Transverse colon (tissue), 4 donors: ENCODE measurements around the gene CYP2A7. TPM values are rescaled to one million over a fixed set of nuclear protein-coding genes. Genes with fewer than 3 reads are reported as not detected.
"Not testable (repeated sequence)": the region's sequence is repeated elsewhere in the genome, so short reads cannot be mapped to it uniquely, and the experiment has no call there.

ENCODE experiments used
- DNase-seq: peaks from one replicate; pipeline ENCODE4 v3.0.0-alpha.2; 2019
- H3K27ac ChIP-seq, 4 donors: fragments of 200-600 bp; sonication (generic); 2 replicates each; pipeline ENCODE4 v1.5.1; 2016 to 2018; ENCODE audit warnings: inconsistent platforms in 4 of 4
- H3K27me3 ChIP-seq: fragments of 200-600 bp; sonication (generic); 2 replicates; pipeline ENCODE4 v1.5.1; 2017; ENCODE audit warnings: inconsistent platforms
- H3K36me3 ChIP-seq, 4 donors: fragments of 200-600 bp; sonication (generic); 2 replicates each; pipeline ENCODE4 v1.5.1; 2017 to 2019; ENCODE audit warnings: inconsistent platforms in 4 of 4
- H3K4me1 ChIP-seq, 4 donors: fragments of 200-600 bp; sonication (generic); 2 replicates each; pipeline ENCODE4 v1.5.1; 2017 to 2020; ENCODE audit warnings: inconsistent platforms in 4 of 4
- H3K4me3 ChIP-seq, 4 donors: fragments of 200-600 bp; sonication (generic); 1 replicate in 1 of 4; 2 replicates in 3 of 4; pipeline versions ENCODE4 v1.5.1 to v1.6.1; 2017 to 2019; ENCODE audit warnings: inconsistent platforms in 4 of 4
- H3K9me3 ChIP-seq, 2 donors: fragments of 200-600 bp; sonication (generic); 2 replicates each; pipeline ENCODE4 v1.5.1; 2017 to 2019; ENCODE audit warnings: inconsistent platforms in 2 of 2
- CTCF ChIP-seq, 5 experiments: fragments of 200-600 bp in 3 of 5; fragments of 450-650 bp in 2 of 5; sonication (generic) in 3 of 5; IDR thresholded peaks; 1 replicate in 2 of 5; 2 replicates in 3 of 5; pipeline ENCODE4 v1.5.1; 2016 to 2017; ENCODE audit warnings: antibody characterized with exemption in 5 of 5, inconsistent platforms in 3 of 5, mild to moderate bottlenecking in 2 of 5, moderate library complexity in 1 of 5
- EP300 ChIP-seq: sonication (generic); formaldehyde crosslinking; IDR thresholded peaks from one replicate; pipeline ENCODE4 v1.6.1; 2017; ENCODE audit warnings: antibody characterized with exemption, low read depth
- POLR2A ChIP-seq: fragments of 450-650 bp; IDR thresholded peaks from one replicate; pipeline ENCODE4 v1.6.1; 2016; ENCODE audit warnings: antibody characterized with exemption, mild to moderate bottlenecking, moderate library complexity
- POLR2AphosphoS5 ChIP-seq, 3 donors: sonication (generic); formaldehyde crosslinking; IDR thresholded peaks; one replicate each; pipeline ENCODE4 v1.6.1; 2016; ENCODE audit warnings: antibody characterized with exemption in 3 of 3
- WGBS, 2 donors: methylation state at CpG; one replicate each; pipeline ENCODE4 v1.1.5; 2018; ENCODE audit warnings: low coverage in 1 of 2; 5-methylcytosine and 5-hydroxymethylcytosine counted together
- in situ Hi-C, 4 donors: fragments of 200-750 bp; cut with MboI; loops; one replicate each; pipeline versions ENCODE4 v1.15.0 to v1.15.1; 2017; ENCODE audit warnings: low sequenced_read_pairs in 3 of 4, low pct_ligation_motif_present in 1 of 4, low pct_unique_long_range_greater_than_20kb in 1 of 4
- intact Hi-C: fragments of 100-400 bp; cut with DNase I; formaldehyde crosslinking; loops from one replicate; pipeline ENCODE4 v1.15.1; 2023; ENCODE audit warnings: low total_unique reads
- total RNA-seq, 4 donors: library from RNA; depleted of rRNA; stranded (reverse); fragments of >200 nt; gene quantifications; one replicate each; pipeline ENCODE4 v1.1.0, GENCODE V29; 2016

Gene CYP2A7
- total RNA-seq, 4 donors from 2014 or later: not detected

GRCh38 chr19:40896843-40897789, 15.1 kb upstream of the CYP2A7 start:
- DNase-seq, H3K27ac ChIP-seq, H3K4me1 ChIP-seq, intact Hi-C loops, H3K27me3 ChIP-seq, in situ Hi-C loops, H3K4me3 ChIP-seq, H3K36me3 ChIP-seq, H3K9me3 ChIP-seq: not testable (repeated sequence)
- WGBS, 2 donors: 76% methylated on average over 12 to 13 of the region's 13 CpGs

- WGBS, 2 donors: 92 to 100% methylated on average over 5 of the region's 5 CpGs
Observed at GRCh38 chr19:40896418-40896796, 14.4 kb upstream of the CYP2A7 start.

GRCh38 chr19:40893112-40893511, 11.1 kb upstream of the CYP2A7 start:
- intact Hi-C loops: no loop called here
- TF ChIP-seq POLR2AphosphoS5 (IDR thresholded peaks at IDR 0.05) (no peak), CTCF (IDR thresholded peaks at IDR 0.05) (no peak), EP300 (no peak), POLR2A (no peak)
- no peaks in the 10 kb centered on the region for H3K9me3 ChIP-seq
- H3K27ac ChIP-seq: no peak overlapping the region
- H3K4me3 ChIP-seq: no peak overlapping the region
- no peak for DNase-seq
- H3K36me3 ChIP-seq: no peaks in the 10 kb centered on the region
- H3K27me3 ChIP-seq: no peaks in the 10 kb centered on the region
- no peaks in the 10 kb centered on the region for H3K4me1 ChIP-seq
- in situ Hi-C loops: no loop called here

More at GRCh38 chr19:40896418-40896796, 14.4 kb upstream of the CYP2A7 start:
- H3K27me3 ChIP-seq: no peaks in the 10 kb centered on the region
- H3K9me3 ChIP-seq: no peaks in the 10 kb centered on the region
- in situ Hi-C loops: no loop called here
- no peaks in the 10 kb centered on the region for H3K36me3 ChIP-seq
- DNase-seq: no peak
- no peaks in the 10 kb centered on the region for H3K4me1 ChIP-seq
- intact Hi-C loops: no loop called here
- no peak overlapping the region for H3K4me3 ChIP-seq
- TF ChIP-seq EP300: no peak
- no peak for TF ChIP-seq POLR2A
- TF ChIP-seq CTCF (IDR thresholded peaks at IDR 0.05): no peak
- TF ChIP-seq POLR2AphosphoS5 (IDR thresholded peaks at IDR 0.05): no peak
- no peak overlapping the region for H3K27ac ChIP-seq

- 56 to 57% methylated on average over 1 to 3 of the region's 3 CpGs for WGBS, 2 donors
Observed at GRCh38 chr19:40889366-40889765, 7.3 kb upstream of the CYP2A7 start.

More at GRCh38 chr19:40889366-40889765, 7.3 kb upstream of the CYP2A7 start:
- in situ Hi-C loops: no loop called here
- Histone ChIP-seq H3K4me3 (no peak overlapping the region), H3K4me1 (no peaks in the 10 kb centered on the region), H3K36me3 (no peaks in the 10 kb centered on the region), H3K27ac (no peak overlapping the region), H3K9me3 (no peaks in the 10 kb centered on the region), H3K27me3 (no peaks in the 10 kb centered on the region)
- no peak for TF ChIP-seq POLR2AphosphoS5 (IDR thresholded peaks at IDR 0.05)
- no peak for TF ChIP-seq CTCF (IDR thresholded peaks at IDR 0.05)
- no peak for TF ChIP-seq POLR2A
- no peak for TF ChIP-seq EP300
- intact Hi-C loops: no loop called here
- DNase-seq: no peak
